HepG2 (cell line): ENCODE data around the gene ANKS1B. TPM values are rescaled to one million over a fixed set of nuclear protein-coding genes. Genes with fewer than 3 reads are reported as not detected.

ENCODE experiments used
- ATAC-seq: fragments of 200-7000 bp; cut with Tn5 transposase; 3 replicates; pipeline ENCODE4 v1.9.1; 2020; ENCODE audit warnings: mild to moderate bottlenecking, moderate library complexity
- BruUV-seq: library from RNA; stranded (reverse); fragments of 400-500 nt; replicated peaks from 2 replicates; lab custom pipeline; 2021; lab: Mats Ljungman, UMichigan
- CTCF ChIA-PET: fragments of 300-600 bp; formaldehyde crosslinking; extraction: SDS; loops from one replicate; lab custom pipeline; 2021; ENCODE audit warnings: low total read pairs, inconsistent platforms, low intra/inter-chr PET ratio; lab: Yijun Ruan, JAX
- POLR2A ChIA-PET: fragments of 350-600 bp; sonication (Branson Sonifier 250); formaldehyde crosslinking; loops from one replicate; lab custom pipeline; 2020; ENCODE audit warnings: antibody characterized with exemption, inconsistent platforms; lab: Yijun Ruan, JAX
- DNase-seq: peaks from one replicate; pipeline ENCODE4 v3.0.0-alpha.2; 2015; ENCODE audit warnings: low spot score
- FAIRE-seq: peaks from 3 replicates; lab custom pipeline; 2011; peaks lifted over from hg19 to GRCh38; lab: Jason Lieb, UNC
- H2AFZ ChIP-seq: one replicate; pipeline ENCODE4 v1.6.1; 2011; ENCODE audit warnings: low read length, inconsistent platforms
- H3K27ac ChIP-seq: fragments of 300-600 bp; 3 replicates; pipeline ENCODE4 v1.8.0; 2011; ENCODE audit warnings: mixed run types, mild to moderate bottlenecking, mixed read lengths, low read length, inconsistent platforms; ENCODE audit not compliant: insufficient read depth; ENCODE audit errors: extremely low read length
- H3K27me3 ChIP-seq, 2 experiments: fragments of 200-600 bp in 1 of 2; 2 replicates in 1 of 2; 3 replicates in 1 of 2; pipeline versions ENCODE4 v1.6.0 to v1.8.0; 2011; ENCODE audit warnings: low read length in 2 of 2, mild to moderate bottlenecking in 2 of 2, moderate library complexity in 2 of 2, inconsistent platforms in 1 of 2; ENCODE audit not compliant: insufficient read depth in 2 of 2, control insufficient read depth in 1 of 2
- H3K36me3 ChIP-seq, 2 experiments: fragments of 200-600 bp in 1 of 2; replicated peaks in 1 of 2; 2 replicates in 1 of 2; 3 replicates in 1 of 2; pipeline versions ENCODE4 v1.5.1 to v1.8.0; 2011; ENCODE audit warnings: low read length in 2 of 2, inconsistent platforms in 1 of 2; ENCODE audit not compliant: insufficient read depth in 2 of 2, control insufficient read depth in 1 of 2
- H3K4me1 ChIP-seq: 2 replicates; pipeline ENCODE4 v1.5.1; 2012; ENCODE audit warnings: low read length, inconsistent platforms; ENCODE audit not compliant: insufficient read depth
- H3K4me2 ChIP-seq: 2 replicates; pipeline ENCODE4 v1.6.0; 2011; ENCODE audit warnings: low read depth, low read length, inconsistent platforms
- H3K4me3 ChIP-seq, 3 experiments: fragments of 200-600 bp in 1 of 3; sonication (generic), shearing (Covaris generic) in 1 of 3; replicated peaks in 1 of 3; 2 replicates each; pipeline ENCODE4 v1.5.1; 2011 to 2016; ENCODE audit warnings: low read length in 3 of 3, inconsistent platforms in 2 of 3, low read depth in 2 of 3, mild to moderate bottlenecking in 2 of 3, control low read depth in 1 of 3, mixed read lengths in 1 of 3; ENCODE audit not compliant: insufficient read depth in 1 of 3
- H3K79me2 ChIP-seq: one replicate; pipeline ENCODE4 v1.6.1; 2011; ENCODE audit warnings: low read length, inconsistent platforms; ENCODE audit not compliant: insufficient read depth
- H3K9ac ChIP-seq: 2 replicates; pipeline ENCODE4 v1.6.0; 2011; ENCODE audit warnings: mild to moderate bottlenecking, low read depth, low read length, inconsistent platforms; ENCODE audit not compliant: insufficient read depth
- H3K9me3 ChIP-seq: 2 replicates; pipeline ENCODE4 v1.5.1; 2012; ENCODE audit warnings: mild to moderate bottlenecking, low read length
- H4K20me1 ChIP-seq: 2 replicates; pipeline ENCODE4 v1.6.0; 2011; ENCODE audit warnings: inconsistent platforms, mild to moderate bottlenecking, low read length, moderate library complexity; ENCODE audit not compliant: insufficient read depth
- ATF4 ChIP-seq, 2 experiments: fragments of 450-650 bp in 1 of 2; sonication (generic) in 1 of 2; formaldehyde crosslinking; IDR thresholded peaks; 2 replicates each; pipeline versions ENCODE4 v1.5.0 to v1.8.0; 2020 to 2022; ENCODE audit warnings: mild to moderate bottlenecking in 1 of 2, missing genetic modification reagents in 1 of 2
- CEBPB ChIP-seq: IDR thresholded peaks from 2 replicates; pipeline ENCODE4 v1.6.1; 2011; ENCODE audit warnings: low read depth, low read length, improper control_type of control experiment, borderline replicate concordance
- CEBPG ChIP-seq: IDR thresholded peaks from 2 replicates; pipeline ENCODE4 v1.6.1; 2016
- DMAP1 ChIP-seq: IDR thresholded peaks from 2 replicates; pipeline ENCODE4 v1.6.1; 2016
- DMTF1 ChIP-seq: sonication (generic); formaldehyde crosslinking; IDR thresholded peaks from 2 replicates; pipeline ENCODE4 v1.4.0; 2020; ENCODE audit warnings: mild to moderate bottlenecking, missing genetic modification reagents
- FOXA1 ChIP-seq, 2 experiments: fragments of 450-650 bp in 1 of 2; sonication (generic) in 1 of 2; formaldehyde crosslinking in 1 of 2; IDR thresholded peaks; 2 replicates each; pipeline versions ENCODE4 v1.4.0 to v1.6.1; 2016 to 2020; ENCODE audit warnings: missing genetic modification reagents in 1 of 2
- FOXA3 ChIP-seq: IDR thresholded peaks from 2 replicates; pipeline ENCODE4 v1.6.1; 2016; ENCODE audit warnings: missing genetic modification reagents, missing compliant biosample characterization
- FOXP1 ChIP-seq, 2 experiments: fragments of 450-650 bp in 1 of 2; IDR thresholded peaks; 2 replicates each; pipeline ENCODE4 v1.6.1; 2017 to 2018; ENCODE audit warnings: antibody characterized with exemption in 1 of 2
- GATAD2A ChIP-seq: IDR thresholded peaks from 2 replicates; pipeline ENCODE4 v1.6.1; 2016
- HMG20A ChIP-seq: IDR thresholded peaks from 2 replicates; pipeline ENCODE4 v1.6.1; 2016; ENCODE audit warnings: borderline replicate concordance
- NKX3-1 ChIP-seq: sonication (generic); formaldehyde crosslinking; IDR thresholded peaks from 2 replicates; pipeline ENCODE4 v1.5.0; 2020; ENCODE audit warnings: missing genetic modification reagents
- PHF8 ChIP-seq: sonication (generic); formaldehyde crosslinking; IDR thresholded peaks from 2 replicates; pipeline ENCODE4 v1.5.0; 2020; ENCODE audit warnings: missing genetic modification reagents
- SP4 ChIP-seq: sonication (generic); formaldehyde crosslinking; IDR thresholded peaks from 2 replicates; pipeline ENCODE4 v1.8.1; 2023; ENCODE audit warnings: mild to moderate bottlenecking, missing genetic modification reagents
- THAP9 ChIP-seq: sonication (generic); formaldehyde crosslinking; IDR thresholded peaks from 2 replicates; pipeline ENCODE4; 2020; ENCODE audit warnings: missing genetic modification reagents, mild to moderate bottlenecking, borderline replicate concordance
- ZNF235 ChIP-seq: sonication (generic); formaldehyde crosslinking; IDR thresholded peaks from 2 replicates; pipeline ENCODE4 v1.8.1; 2023; ENCODE audit warnings: mild to moderate bottlenecking, missing genetic modification reagents, borderline replicate concordance
- ZNF562 ChIP-seq: sonication (generic); formaldehyde crosslinking; IDR thresholded peaks from 2 replicates; pipeline ENCODE4 v1.8.0; 2022; ENCODE audit warnings: missing genetic modification reagents, borderline replicate concordance
- WGBS: methylation state at CpG from one replicate; pipeline ENCODE4 v1.1.6; 2017; ENCODE audit warnings: low lambda C conversion rate; 5-methylcytosine and 5-hydroxymethylcytosine counted together
- in situ Hi-C: cut with HindIII; loops from 2 replicates; pipeline ENCODE4 v1.10.0; 2017; ENCODE audit warnings: low pct_unique_long_range_greater_than_20kb; ENCODE audit not compliant: extremely low pct_ligation_motif_present
- intact Hi-C: fragments of 100-400 bp; cut with micrococcal nuclease; formaldehyde crosslinking; loops from one replicate; pipeline ENCODE4 v1.10.0; 2022; ENCODE audit not compliant: unreplicated experiment
- polyA plus RNA-seq, 8 experiments: library from polyadenylated mRNA; depleted of rRNA in 3 of 8; stranded (reverse) in 7 of 8; unstranded in 1 of 8; fragments of >200 nt; fragmentation: Illumina TruSeq in 4 of 8; extraction: Trizol in 4 of 8; gene quantifications; 2 replicates each; pipeline versions ENCODE4 v1.2.1 to v1.2.3, GENCODE V29; 2011 to 2016; ENCODE audit warnings: low read depth in 4 of 8, missing spikeins in 1 of 8, mixed read lengths in 1 of 8; ENCODE audit not compliant: insufficient read depth in 1 of 8
- total RNA-seq, 5 experiments: library from RNA; depleted of rRNA; stranded (reverse); fragments of >200 nt; fragmentation: Illumina TruSeq; extraction: Trizol; gene quantifications; 2 replicates each; pipeline ENCODE4 v1.2.3, GENCODE V29; 2016; ENCODE audit warnings: low read depth in 1 of 5

ANKS1B gene
- total and polyA plus RNA-seq, 2 of the 13 experiments (the other 11 are each of a cell fraction or from before 2014, with no cell fraction given), result 0.15 TPM; not detected in 1

- TF ChIP-seq THAP9 (no peak), ZNF235 (no peak), SP4 (CRISPR knock-in tag) (no peak)
These were observed 24.4 kb downstream of the ANKS1B start (continued) for GRCh38 chr12:99960311-99960710.

DNA sequence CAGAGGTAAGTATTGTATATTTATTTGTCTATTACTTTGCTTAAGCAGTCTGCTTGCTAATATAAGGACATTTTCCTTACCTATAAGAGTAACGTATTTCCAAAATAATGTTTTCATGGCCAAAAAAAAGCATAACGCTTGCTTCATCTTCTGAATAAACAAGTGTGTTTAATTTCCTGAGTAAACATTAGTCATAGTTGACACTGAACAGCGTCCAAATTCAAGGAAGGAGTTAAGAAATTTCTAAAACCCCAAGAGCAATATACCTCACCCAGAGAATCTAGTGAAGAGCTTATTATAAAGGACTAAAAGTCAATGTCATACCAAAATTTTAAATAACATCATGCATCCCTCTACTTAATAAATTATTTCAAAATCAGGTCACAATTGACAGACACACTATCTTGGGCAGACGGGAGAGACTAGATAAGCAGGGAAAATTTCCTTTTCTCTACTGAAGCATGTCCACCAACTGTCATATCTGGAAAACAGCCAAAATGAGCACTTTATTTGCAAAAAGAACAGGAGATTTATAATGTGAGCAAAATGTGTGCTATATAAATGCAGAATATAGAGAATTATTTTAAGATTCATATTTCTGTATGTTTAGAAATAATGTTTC is 25.1 kb downstream of the ANKS1B start:
- H2AFZ ChIP-seq, result no peak overlapping the region
- under 1% methylated on average over 4 of the region's 4 CpGs for WGBS
- peak; percentile 15 for DNase-seq
- H3K4me3 ChIP-seq, result no peak overlapping the region
- in situ Hi-C loops, result no loop called here
- intact Hi-C loops, result no loop called here
- FAIRE-seq, result no peak
- no peaks in the 10 kb centered on the region for H4K20me1 ChIP-seq
- POLR2A ChIA-PET, result no interaction called here
- H3K9ac ChIP-seq, result no peak overlapping the region
- no peaks in the 10 kb centered on the region for H3K36me3 ChIP-seq
- no TSS peak for BruUV-seq
- CTCF ChIA-PET, result no interaction called here
- H3K4me2 ChIP-seq, result no peak overlapping the region
- ATAC-seq, result no peak; the same call in 2 of the 3 replicates
- no peaks in the 10 kb centered on the region; a peak in 1 of 5 replicates for H3K27me3 ChIP-seq
- no peak overlapping the region for H3K27ac ChIP-seq
- peaks cover 7% of the 10 kb centered on the region; the same call in 1 of the 2 replicates for H3K4me1 ChIP-seq
- no peaks in the 10 kb centered on the region for H3K79me2 ChIP-seq
- H3K9me3 ChIP-seq, result no peaks in the 10 kb centered on the region
- peak; percentile 73 for TF ChIP-seq FOXA3 (CRISPR knock-in tag)
- no peak for TF ChIP-seq ZNF562 (CRISPR knock-in tag)
- no peak for TF ChIP-seq DMAP1 (CRISPR knock-in tag)
- TF ChIP-seq NKX3-1, result no peak
- TF ChIP-seq FOXP1 (IDR thresholded peaks at IDR 0.05), result no peak
- TF ChIP-seq FOXP1 (CRISPR knock-in tag; IDR thresholded peaks at IDR 0.05), result peak; percentile 26; the same call in 1 of the 2 replicates
- TF ChIP-seq ATF4 (CRISPR knock-in tag; IDR thresholded peaks at IDR 0.05), result 0 out of 4 replicates have a peak, but pooled peaks of 1 of the 2 experiments have one; percentile 35
- TF ChIP-seq CEBPG, result peak; percentile 23; the same call in 1 of the 2 replicates
- no peak for TF ChIP-seq DMTF1
- no peak for TF ChIP-seq PHF8
- peak; percentile 23; the same call in 1 of the 2 replicates for TF ChIP-seq CEBPB
- peak; percentile 34; the same call in 1 of the 2 replicates for TF ChIP-seq HMG20A
- TF ChIP-seq GATAD2A (CRISPR knock-in tag), result peak; percentile 39; the same call in 1 of the 2 replicates
- TF ChIP-seq FOXA1 (IDR thresholded peaks at IDR 0.05), result 0 out of 2 replicates have a peak, but pooled peaks have one; percentile 24
- TF ChIP-seq FOXA1 (CRISPR knock-in tag; IDR thresholded peaks at IDR 0.05), result 0 out of 2 replicates have a peak, but pooled peaks have one; percentile 21
